Measurements from ENCODE around the gene RBP4. TPM values are rescaled to one million over a fixed set of nuclear protein-coding genes. Genes with fewer than 3 reads are reported as not detected.

The RBP4 gene
- total and polyA plus RNA-seq, 10 of the 15 experiments (the other 5 are each of a cell fraction or from before 2014, with no cell fraction given) = 1.2 TPM; not detected in 9

DNA sequence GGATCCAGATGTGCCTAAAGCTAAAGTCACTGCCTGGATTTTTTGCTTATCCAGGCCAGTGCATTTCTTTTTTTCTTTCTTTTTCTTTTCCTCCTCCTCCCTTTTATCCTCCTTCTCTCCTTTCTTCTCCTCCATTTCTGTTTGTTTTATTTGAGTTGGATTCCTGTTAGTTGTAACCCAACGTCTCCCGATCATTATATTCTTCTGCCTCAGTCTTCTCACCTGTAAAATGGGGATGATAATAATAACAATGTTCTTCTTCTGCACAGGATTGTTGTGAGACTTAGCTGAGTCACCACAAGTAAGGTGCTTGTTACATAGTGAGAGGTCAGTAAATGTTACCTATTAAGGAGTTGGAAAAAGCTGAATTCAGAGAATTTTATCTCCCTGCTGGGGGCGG lies 48.3 kb downstream of the RBP4 start (continued):
- TF ChIP-seq, protein P1, sequence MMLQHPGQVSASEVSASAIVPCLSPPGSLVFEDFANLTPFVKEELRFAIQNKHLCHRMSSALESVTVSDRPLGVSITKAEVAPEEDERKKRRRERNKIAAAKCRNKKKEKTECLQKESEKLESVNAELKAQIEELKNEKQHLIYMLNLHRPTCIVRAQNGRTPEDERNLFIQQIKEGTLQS (IDR thresholded peaks at IDR 0.05; ENCODE audit: borderline replicate concordance, extremely low read depth, low read depth, low read length) = no peak
- TF ChIP-seq BHLHE40 (IDR thresholded peaks at IDR 0.05; ENCODE audit: borderline replicate concordance in 1 of 2, low read depth in 2 of 2, low read length in 1 of 2) = no peak
- TF ChIP-seq, protein P2, sequence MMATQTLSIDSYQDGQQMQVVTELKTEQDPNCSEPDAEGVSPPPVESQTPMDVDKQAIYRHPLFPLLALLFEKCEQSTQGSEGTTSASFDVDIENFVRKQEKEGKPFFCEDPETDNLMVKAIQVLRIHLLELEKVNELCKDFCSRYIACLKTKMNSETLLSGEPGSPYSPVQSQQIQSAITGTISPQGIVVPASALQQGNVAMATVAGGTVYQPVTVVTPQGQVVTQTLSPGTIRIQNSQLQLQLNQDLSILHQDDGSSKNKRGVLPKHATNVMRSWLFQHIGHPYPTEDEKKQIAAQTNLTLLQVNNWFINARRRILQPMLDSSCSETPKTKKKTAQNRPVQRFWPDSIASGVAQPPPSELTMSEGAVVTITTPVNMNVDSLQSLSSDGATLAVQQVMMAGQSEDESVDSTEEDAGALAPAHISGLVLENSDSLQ (IDR thresholded peaks at IDR 0.05) = no peak

DNA sequence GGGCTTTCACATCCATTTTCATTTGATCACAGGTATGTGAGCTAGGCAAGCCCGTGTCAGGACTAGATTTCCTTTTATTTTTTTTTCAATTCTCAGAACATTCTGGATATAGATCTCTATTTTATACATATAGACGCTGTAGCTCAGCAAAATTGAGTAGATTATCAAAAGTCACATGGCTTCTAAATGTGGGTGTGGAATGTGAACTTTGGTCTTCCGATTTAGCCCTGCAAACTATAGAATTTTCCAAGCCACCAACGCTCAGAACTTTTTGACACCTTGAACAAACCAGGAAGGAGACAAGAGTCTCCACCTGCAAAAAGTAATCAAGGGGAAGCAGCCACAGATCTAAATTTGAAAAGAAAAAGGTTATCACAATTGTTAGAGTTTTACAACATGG lies 50.4 kb downstream of the RBP4 start:
- no peak for FAIRE-seq
- no peak overlapping the region for H3K27ac ChIP-seq (ENCODE audit: control insufficient read depth, insufficient read depth)
- no peak for ATAC-seq
- no TSS peak for BruUV-seq (replicated peaks)
- no peak for DNase-seq (ENCODE audit: low read depth, low spot score)
- no peaks in the 10 kb centered on the region for H3K9me3 ChIP-seq (replicated peaks; ENCODE audit: control insufficient read depth, insufficient read depth, low read length)
- H3K27me3 ChIP-seq (replicated peaks in 1 of 2; ENCODE audit: control insufficient read depth in 2 of 2, insufficient read depth in 2 of 2, low read length in 1 of 2) = no peaks in the 10 kb centered on the region
- H3K4me2 ChIP-seq (ENCODE audit: control insufficient read depth, insufficient read depth) = no peak overlapping the region
- H4K20me1 ChIP-seq (ENCODE audit: control insufficient read depth, insufficient read depth) = no peaks in the 10 kb centered on the region
- no peaks in the 10 kb centered on the region for H3K4me1 ChIP-seq (ENCODE audit: control insufficient read depth, insufficient read depth, low read length)
- H3K4me3 ChIP-seq = no peak overlapping the region
- ChIA-PET CTCF (interaction anchor here (0.6 to 1.9 kb wide), 9 partner anchors 9 to 371 kb away, joined by 3 to 8 read pairs (median 4); no protein-coding TSS in a partner anchor), SMC1A (ENCODE audit: uncharacterized antibody, unreplicated experiment) (interaction anchor here (0.7 to 1.2 kb wide), 4 partner anchors 20 to 175 kb away, joined by 3 read pairs; no protein-coding TSS in a partner anchor), RAD21 (ENCODE audit: unreplicated experiment) (no interaction called here), POLR2A (no interaction called here)
- intact Hi-C loops (cut with micrococcal nuclease; ENCODE audit: unreplicated experiment) = no loop called here
- no peaks in the 10 kb centered on the region for H3K36me3 ChIP-seq (ENCODE audit: control insufficient read depth in 2 of 2, insufficient read depth in 2 of 2, low read length in 1 of 2)
- no peaks in the 10 kb centered on the region for H3K79me2 ChIP-seq (ENCODE audit: control insufficient read depth, insufficient read depth, low read length)
- in situ Hi-C loops (cut with MboI) = loop anchor here (10.0 kb wide), 1 partner anchor 264 kb away; no protein-coding TSS in a partner anchor
- H3K9ac ChIP-seq (ENCODE audit: control insufficient read depth, insufficient read depth, low read length) = no peak overlapping the region
- no peak overlapping the region for H2AFZ ChIP-seq (ENCODE audit: control insufficient read depth, low read depth, low read length)
- 0% methylated on average over 4 of the region's 4 CpGs for WGBS (ENCODE audit: insufficient coverage, insufficient replicate concordance, low lambda C conversion rate, missing lambda C conversion rate)
- no peak for TF ChIP-seq YY1 (IDR thresholded peaks at IDR 0.05; ENCODE audit: low read depth, low read length)
- no peak for TF ChIP-seq MYC (IDR thresholded peaks at IDR 0.05; ENCODE audit: insufficient read depth, insufficient read length, insufficient replicate concordance, low read length, severe bottlenecking)
- TF ChIP-seq, protein P3, sequence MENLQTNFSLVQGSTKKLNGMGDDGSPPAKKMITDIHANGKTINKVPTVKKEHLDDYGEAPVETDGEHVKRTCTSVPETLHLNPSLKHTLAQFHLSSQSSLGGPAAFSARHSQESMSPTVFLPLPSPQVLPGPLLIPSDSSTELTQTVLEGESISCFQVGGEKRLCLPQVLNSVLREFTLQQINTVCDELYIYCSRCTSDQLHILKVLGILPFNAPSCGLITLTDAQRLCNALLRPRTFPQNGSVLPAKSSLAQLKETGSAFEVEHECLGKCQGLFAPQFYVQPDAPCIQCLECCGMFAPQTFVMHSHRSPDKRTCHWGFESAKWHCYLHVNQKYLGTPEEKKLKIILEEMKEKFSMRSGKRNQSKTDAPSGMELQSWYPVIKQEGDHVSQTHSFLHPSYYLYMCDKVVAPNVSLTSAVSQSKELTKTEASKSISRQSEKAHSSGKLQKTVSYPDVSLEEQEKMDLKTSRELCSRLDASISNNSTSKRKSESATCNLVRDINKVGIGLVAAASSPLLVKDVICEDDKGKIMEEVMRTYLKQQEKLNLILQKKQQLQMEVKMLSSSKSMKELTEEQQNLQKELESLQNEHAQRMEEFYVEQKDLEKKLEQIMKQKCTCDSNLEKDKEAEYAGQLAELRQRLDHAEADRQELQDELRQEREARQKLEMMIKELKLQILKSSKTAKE (IDR thresholded peaks at IDR 0.05; ENCODE audit: low read depth, poor library complexity, severe bottlenecking) = no peak
- TF ChIP-seq ZZZ3 (IDR thresholded peaks at IDR 0.05; ENCODE audit: control insufficient read depth, insufficient read length, low read depth) = no peak
- TF ChIP-seq PAX8 (IDR thresholded peaks at IDR 0.05) = no peak
- no peak for TF ChIP-seq TCF12 (IDR thresholded peaks at IDR 0.05; ENCODE audit: low read depth, low read length)
- TF ChIP-seq, protein P4, sequence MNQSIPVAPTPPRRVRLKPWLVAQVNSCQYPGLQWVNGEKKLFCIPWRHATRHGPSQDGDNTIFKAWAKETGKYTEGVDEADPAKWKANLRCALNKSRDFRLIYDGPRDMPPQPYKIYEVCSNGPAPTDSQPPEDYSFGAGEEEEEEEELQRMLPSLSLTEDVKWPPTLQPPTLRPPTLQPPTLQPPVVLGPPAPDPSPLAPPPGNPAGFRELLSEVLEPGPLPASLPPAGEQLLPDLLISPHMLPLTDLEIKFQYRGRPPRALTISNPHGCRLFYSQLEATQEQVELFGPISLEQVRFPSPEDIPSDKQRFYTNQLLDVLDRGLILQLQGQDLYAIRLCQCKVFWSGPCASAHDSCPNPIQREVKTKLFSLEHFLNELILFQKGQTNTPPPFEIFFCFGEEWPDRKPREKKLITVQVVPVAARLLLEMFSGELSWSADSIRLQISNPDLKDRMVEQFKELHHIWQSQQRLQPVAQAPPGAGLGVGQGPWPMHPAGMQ (IDR thresholded peaks at IDR 0.05; ENCODE audit: borderline replicate concordance) = no peak
- TF ChIP-seq, protein P5, sequence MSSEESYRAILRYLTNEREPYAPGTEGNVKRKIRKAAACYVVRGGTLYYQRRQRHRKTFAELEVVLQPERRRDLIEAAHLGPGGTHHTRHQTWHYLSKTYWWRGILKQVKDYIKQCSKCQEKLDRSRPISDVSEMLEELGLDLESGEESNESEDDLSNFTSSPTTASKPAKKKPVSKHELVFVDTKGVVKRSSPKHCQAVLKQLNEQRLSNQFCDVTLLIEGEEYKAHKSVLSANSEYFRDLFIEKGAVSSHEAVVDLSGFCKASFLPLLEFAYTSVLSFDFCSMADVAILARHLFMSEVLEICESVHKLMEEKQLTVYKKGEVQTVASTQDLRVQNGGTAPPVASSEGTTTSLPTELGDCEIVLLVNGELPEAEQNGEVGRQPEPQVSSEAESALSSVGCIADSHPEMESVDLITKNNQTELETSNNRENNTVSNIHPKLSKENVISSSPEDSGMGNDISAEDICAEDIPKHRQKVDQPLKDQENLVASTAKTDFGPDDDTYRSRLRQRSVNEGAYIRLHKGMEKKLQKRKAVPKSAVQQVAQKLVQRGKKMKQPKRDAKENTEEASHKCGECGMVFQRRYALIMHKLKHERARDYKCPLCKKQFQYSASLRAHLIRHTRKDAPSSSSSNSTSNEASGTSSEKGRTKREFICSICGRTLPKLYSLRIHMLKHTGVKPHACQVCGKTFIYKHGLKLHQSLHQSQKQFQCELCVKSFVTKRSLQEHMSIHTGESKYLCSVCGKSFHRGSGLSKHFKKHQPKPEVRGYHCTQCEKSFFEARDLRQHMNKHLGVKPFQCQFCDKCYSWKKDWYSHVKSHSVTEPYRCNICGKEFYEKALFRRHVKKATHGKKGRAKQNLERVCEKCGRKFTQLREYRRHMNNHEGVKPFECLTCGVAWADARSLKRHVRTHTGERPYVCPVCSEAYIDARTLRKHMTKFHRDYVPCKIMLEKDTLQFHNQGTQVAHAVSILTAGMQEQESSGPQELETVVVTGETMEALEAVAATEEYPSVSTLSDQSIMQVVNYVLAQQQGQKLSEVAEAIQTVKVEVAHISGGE (CRISPR knock-in tag; IDR thresholded peaks at IDR 0.05) = no peak
- no peak for TF ChIP-seq ESRRA (IDR thresholded peaks at IDR 0.05; ENCODE audit: low read length)
- TF ChIP-seq NBN (IDR thresholded peaks at IDR 0.05) = no peak
